ENCODE data around the gene SNX19.

The SNX19 gene

DNA sequence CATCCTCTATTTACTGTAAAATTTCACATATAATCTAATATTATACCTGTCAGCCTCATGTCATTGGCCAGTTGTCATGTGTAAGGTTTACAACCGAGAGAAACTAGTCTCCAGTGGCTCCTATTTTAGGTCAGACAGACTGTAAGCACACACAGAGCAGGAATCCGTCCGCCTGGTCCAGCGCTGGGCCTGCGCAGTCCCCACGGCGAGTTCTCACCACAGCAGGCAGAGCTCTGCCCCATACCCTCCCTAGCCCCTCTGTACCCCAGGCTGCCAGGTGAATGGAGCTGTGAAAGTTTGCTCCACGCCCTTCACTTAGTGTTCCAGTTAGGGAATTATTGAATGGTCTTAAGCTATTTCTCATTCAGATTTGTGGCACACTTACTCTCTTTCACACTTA is 63.7 kb downstream of the SNX19 start:
- H3K27ac ChIP-seq: no peak overlapping the region
- TF ChIP-seq ZFX (IDR thresholded peaks at IDR 0.05; ENCODE audit: borderline replicate concordance): no peak
- TF ChIP-seq, protein P1, sequence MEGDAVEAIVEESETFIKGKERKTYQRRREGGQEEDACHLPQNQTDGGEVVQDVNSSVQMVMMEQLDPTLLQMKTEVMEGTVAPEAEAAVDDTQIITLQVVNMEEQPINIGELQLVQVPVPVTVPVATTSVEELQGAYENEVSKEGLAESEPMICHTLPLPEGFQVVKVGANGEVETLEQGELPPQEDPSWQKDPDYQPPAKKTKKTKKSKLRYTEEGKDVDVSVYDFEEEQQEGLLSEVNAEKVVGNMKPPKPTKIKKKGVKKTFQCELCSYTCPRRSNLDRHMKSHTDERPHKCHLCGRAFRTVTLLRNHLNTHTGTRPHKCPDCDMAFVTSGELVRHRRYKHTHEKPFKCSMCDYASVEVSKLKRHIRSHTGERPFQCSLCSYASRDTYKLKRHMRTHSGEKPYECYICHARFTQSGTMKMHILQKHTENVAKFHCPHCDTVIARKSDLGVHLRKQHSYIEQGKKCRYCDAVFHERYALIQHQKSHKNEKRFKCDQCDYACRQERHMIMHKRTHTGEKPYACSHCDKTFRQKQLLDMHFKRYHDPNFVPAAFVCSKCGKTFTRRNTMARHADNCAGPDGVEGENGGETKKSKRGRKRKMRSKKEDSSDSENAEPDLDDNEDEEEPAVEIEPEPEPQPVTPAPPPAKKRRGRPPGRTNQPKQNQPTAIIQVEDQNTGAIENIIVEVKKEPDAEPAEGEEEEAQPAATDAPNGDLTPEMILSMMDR (IDR thresholded peaks at IDR 0.05): no peak

DNA sequence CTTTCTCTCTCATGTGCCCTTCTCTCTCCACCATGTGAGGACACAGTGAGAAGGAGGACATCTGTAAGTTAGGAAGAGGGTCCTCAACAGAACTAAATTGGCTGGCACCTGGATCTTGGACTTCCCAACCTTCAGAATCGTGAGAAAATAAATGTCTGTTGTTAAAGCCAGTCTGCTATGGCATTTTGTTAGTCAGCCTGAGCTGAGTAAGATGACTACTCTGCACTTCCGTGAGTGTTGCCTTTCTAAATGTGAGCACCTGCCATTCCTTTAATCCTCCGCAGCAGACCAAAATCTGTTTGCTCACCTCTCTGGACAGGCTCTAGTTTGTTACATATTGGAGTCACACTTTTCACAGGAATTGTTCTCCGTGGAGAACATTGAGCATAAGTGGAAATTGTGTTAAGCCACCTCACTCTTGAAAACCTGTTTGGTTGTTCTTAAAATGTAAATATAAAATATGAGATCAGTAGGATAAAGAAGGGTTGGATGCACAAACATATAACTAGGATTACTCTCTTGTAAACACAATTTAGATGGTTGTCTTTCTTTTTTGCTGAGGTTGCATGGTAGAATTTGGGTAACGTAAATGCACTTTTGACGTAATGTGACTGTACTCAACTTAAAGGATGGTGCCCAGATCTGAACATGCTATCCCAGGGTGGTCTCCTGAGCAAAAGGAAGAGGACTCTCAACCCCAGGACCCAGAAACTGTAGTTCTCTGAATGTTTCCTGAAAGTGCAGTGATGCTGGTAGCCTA is 65.9 kb downstream of the SNX19 start:
- no peak for TF ChIP-seq ZFX (IDR thresholded peaks at IDR 0.05; ENCODE audit: borderline replicate concordance)
- TF ChIP-seq, protein P1 (IDR thresholded peaks at IDR 0.05): no peak
- no peak overlapping the region for H3K27ac ChIP-seq

DNA sequence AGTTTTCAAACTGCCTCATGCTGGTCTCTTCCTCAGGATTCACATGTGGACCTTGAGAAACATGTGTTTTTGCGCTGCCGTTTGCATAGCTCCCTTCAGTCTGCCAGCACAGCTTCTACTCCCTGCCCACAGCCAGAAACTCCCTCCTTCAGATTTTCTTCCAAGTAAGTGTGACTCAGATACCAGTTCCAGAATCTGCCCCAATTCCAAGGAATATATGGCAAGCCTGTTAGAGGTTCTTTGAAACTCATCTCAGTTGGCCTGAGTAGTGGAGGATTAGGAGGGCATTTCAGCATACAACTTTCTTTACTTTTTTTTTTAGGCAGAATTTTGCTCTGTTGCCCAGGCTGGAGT is 67.1 kb downstream of the SNX19 start:
- TF ChIP-seq, protein P1 (IDR thresholded peaks at IDR 0.05): no peak
- no peak for TF ChIP-seq ZFX (IDR thresholded peaks at IDR 0.05; ENCODE audit: borderline replicate concordance)
- H3K27ac ChIP-seq: no peak overlapping the region

DNA sequence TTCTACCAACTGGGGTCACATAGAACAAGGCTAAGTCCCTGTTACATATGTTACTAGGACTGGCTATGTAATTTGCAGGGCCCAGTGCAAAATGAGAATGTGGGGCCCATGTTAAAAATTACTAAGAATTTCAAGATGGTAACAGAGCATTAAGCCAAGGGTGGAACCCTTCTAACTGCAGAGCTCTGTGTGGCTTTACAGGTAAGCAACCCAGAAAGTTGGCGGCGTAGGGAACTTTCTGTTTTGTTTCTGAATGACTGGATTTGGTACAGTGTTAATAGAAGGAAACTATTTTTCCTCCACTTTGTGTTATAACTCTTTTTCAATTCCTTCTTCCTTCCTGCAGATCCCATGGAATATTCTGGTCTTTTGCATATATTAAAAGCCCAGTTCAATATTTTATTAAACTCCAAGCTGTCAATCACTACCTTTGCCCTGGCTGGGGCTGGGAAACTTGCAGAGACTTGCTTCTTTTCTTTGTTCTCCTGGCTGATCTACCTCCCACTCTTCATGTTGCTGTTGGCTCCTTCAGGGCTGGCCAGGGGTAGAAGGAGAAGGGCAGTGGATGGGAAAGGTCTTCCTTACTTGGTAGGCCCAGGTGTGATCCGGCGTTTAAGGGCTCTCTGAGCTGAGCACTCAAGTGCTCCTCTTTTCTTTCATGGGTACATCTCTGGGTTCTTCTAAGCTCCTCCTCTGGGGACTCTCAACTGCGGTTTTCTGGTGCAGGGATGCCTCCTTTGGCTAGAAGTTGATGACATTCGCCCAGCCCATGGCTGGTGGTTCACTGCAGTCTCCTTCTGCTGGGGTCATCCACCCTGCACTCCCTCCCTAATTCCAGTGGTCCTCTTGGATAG is 67.7 kb downstream of the SNX19 start:
- no peak for TF ChIP-seq ZFX (IDR thresholded peaks at IDR 0.05; ENCODE audit: borderline replicate concordance)
- TF ChIP-seq, protein P1 (IDR thresholded peaks at IDR 0.05): no peak

DNA sequence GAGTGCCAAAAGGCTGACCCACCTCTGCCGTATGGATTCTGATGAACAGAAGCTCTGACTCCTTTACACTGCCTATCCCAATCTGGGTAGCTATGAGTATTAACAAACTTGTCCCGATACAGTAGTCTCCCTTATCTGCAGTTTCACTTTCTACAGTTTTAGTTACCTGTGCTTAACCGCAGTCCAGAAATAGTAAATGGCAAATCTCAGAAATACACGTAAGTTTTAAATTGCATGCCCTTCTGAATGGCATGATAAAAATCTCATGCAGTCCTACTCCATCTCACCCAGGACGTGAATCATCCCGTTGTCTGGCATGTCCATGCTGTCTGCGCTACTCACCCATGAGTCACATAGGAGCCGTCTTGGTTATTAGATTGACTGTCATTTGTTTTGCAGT is 68.8 kb downstream of the SNX19 start:
- TF ChIP-seq, protein P1 (IDR thresholded peaks at IDR 0.05): no peak
- no peak for TF ChIP-seq ZFX (IDR thresholded peaks at IDR 0.05; ENCODE audit: borderline replicate concordance)
- no peak overlapping the region for H3K27ac ChIP-seq

More for the DNA sequence above, 67.7 kb downstream of the SNX19 start:
- no peak overlapping the region for H3K27ac ChIP-seq

DNA sequence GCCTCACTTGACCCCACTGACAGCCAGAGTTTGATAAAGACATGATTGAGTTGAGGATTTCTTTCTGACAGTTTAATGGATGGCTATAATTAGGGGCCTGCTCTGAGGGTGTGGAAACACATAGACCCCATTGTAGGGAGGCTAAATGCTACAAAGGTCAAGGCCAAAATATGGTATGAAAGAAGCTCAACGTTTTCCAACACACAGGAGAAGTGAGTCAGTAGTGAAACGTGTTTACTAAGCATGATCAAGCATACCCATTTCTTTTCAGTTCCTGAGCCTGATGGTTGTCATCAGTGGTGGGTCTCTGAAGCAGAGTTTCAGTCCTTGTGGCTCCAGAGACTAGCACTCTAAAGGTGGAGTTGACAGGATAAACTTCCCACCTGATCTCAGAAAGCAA is 69.7 kb downstream of the SNX19 start:
- TF ChIP-seq, protein P1 (IDR thresholded peaks at IDR 0.05): no peak
- TF ChIP-seq ZFX (IDR thresholded peaks at IDR 0.05; ENCODE audit: borderline replicate concordance): no peak
- H3K27ac ChIP-seq: no peak overlapping the region

DNA sequence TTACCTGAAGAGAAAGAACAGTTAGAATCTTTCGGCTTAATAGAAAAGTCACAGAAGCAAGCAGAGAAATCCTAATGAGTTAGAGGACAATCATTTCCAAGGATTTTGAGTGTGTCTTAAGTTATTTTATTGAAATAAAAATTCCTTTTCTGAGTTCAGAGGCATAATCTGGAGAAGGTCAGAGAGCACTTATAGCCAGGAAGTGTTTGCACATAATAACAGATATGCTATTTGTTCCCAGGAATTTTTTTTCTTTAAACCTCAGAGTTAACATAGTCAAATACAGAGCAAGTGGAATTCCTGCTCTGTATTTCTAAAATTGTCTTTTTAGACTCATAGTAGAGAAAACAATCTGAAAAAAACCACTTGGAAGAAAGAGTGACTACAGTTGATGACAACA is 74.3 kb downstream of the SNX19 start:
- no peak overlapping the region for H3K27ac ChIP-seq
- TF ChIP-seq, protein P1 (IDR thresholded peaks at IDR 0.05): no peak
- no peak for TF ChIP-seq ZFX (IDR thresholded peaks at IDR 0.05; ENCODE audit: borderline replicate concordance)
